ENCODE results near the gene ORM2.

Gene ORM2

GRCh38 chr9:114371973-114372917 is 42.6 kb downstream of the ORM2 start:
- DNase-seq (ENCODE audit: low spot score) = no peak

GRCh38 chr9:114372921-114373448 is 43.3 kb downstream of the ORM2 start:
- DNase-seq (ENCODE audit: low spot score) = peak; percentile 65

GRCh38 chr9:114373960-114374730 is 44.5 kb downstream of the ORM2 start:
- DNase-seq (ENCODE audit: low spot score) = no peak

- no peak for DNase-seq (ENCODE audit: low spot score)
Measured at GRCh38 chr9:114374936-114375335, 45.3 kb downstream of the ORM2 start.

GRCh38 chr9:114375386-114376175 is 45.9 kb downstream of the ORM2 start:
- DNase-seq (ENCODE audit: low spot score) = no peak

- DNase-seq (ENCODE audit: low spot score) = no peak
Measured at GRCh38 chr9:114376586-114377445, 47.1 kb downstream of the ORM2 start.

- no peak for DNase-seq (ENCODE audit: low spot score)
Measured at GRCh38 chr9:114378016-114378415, 48.3 kb downstream of the ORM2 start.

GRCh38 chr9:114378883-114379282 is 49.2 kb downstream of the ORM2 start:
- no peak for DNase-seq (ENCODE audit: low spot score)

Measured in globus pallidus (tissue), 1 donor.